AG04450 (cell line): Measurements from ENCODE around the gene CACNB2. TPM values are rescaled to one million over a fixed set of nuclear protein-coding genes. Genes with fewer than 3 reads are reported as not detected.

Source experiments
- CTCF ChIA-PET: fragments of 300-600, 350-600 bp; formaldehyde crosslinking; extraction: SDS; loops from one replicate; lab custom pipeline; 2022; ENCODE audit warnings: antibody characterized with exemption, inconsistent platforms; lab: Charles Lee
- POLR2A ChIA-PET: fragments of 350-600 bp; formaldehyde crosslinking; extraction: SDS; loops from one replicate; lab custom pipeline; 2021; ENCODE audit warnings: antibody characterized with exemption, inconsistent platforms; lab: Yijun Ruan, JAX
- DNase-seq: peaks from one replicate; pipeline ENCODE4 v3.0.0-alpha.2; 2011; ENCODE audit warnings: low read depth, low spot score
- H3K27ac ChIP-seq: one replicate; pipeline ENCODE4 v1.5.1; 2012; ENCODE audit warnings: low read depth, low read length, control low read depth
- H3K27me3 ChIP-seq: one replicate; pipeline ENCODE4 v1.6.0; 2012; ENCODE audit warnings: low read length; ENCODE audit not compliant: control insufficient read depth, insufficient read depth
- H3K4me3 ChIP-seq: 2 replicates; pipeline ENCODE4 v1.5.1; 2011; ENCODE audit warnings: mild to moderate bottlenecking, low read depth, low read length, control low read depth
- H3K9me3 ChIP-seq: 2 replicates; pipeline ENCODE4 v1.5.1; 2012; ENCODE audit warnings: low read length; ENCODE audit not compliant: control insufficient read depth, insufficient read depth
- CTCF ChIP-seq: IDR thresholded peaks from 2 replicates; pipeline ENCODE4 v1.5.1; 2011; ENCODE audit warnings: low read depth, low read length, control low read depth, inconsistent platforms
- polyA plus RNA-seq: library from polyadenylated mRNA; depleted of rRNA; stranded (reverse); fragments of >200 nt; gene quantifications from 2 replicates; pipeline ENCODE4 v1.2.3, GENCODE V29; 2011

CACNB2 gene
- polyA plus RNA-seq, 1 experiment, result 0.76 TPM

- Histone ChIP-seq H3K9me3 (no peaks in the 10 kb centered on the region), H3K27ac (no peak overlapping the region), H3K27me3 (no peaks in the 10 kb centered on the region), H3K4me3 (no peak overlapping the region)
- CTCF ChIA-PET, result interaction anchor here (1.7 kb wide), 1 partner anchor 251 kb away, joined by 6 read pairs; no protein-coding TSS in a partner anchor
- no peak for TF ChIP-seq CTCF
- DNase-seq, result no peak
- POLR2A ChIA-PET, result no interaction called here
These were observed 40.8 kb upstream of the CACNB2 start for GRCh38 chr10:18099415-18099814.

GRCh38 chr10:18100669-18101068, 39.6 kb upstream of the CACNB2 start:
- CTCF ChIA-PET, result no interaction called here
- no peak for TF ChIP-seq CTCF
- H3K4me3 ChIP-seq, result no peak overlapping the region
- H3K9me3 ChIP-seq, result no peaks in the 10 kb centered on the region
- POLR2A ChIA-PET, result no interaction called here
- DNase-seq, result no peak
- H3K27me3 ChIP-seq, result no peaks in the 10 kb centered on the region
- no peak overlapping the region for H3K27ac ChIP-seq

- ChIA-PET POLR2A (no interaction called here), CTCF (interaction anchor here (1.0 to 1.6 kb wide), 2 partner anchors 12 to 23 kb away, joined by 3 to 4 read pairs; no protein-coding TSS in a partner anchor)
- Histone ChIP-seq H3K27ac (no peak overlapping the region), H3K9me3 (no peaks in the 10 kb centered on the region), H3K4me3 (no peak overlapping the region), H3K27me3 (no peaks in the 10 kb centered on the region)
- TF ChIP-seq CTCF, result no peak
- no peak for DNase-seq
These were observed 37.8 kb upstream of the CACNB2 start for GRCh38 chr10:18102404-18102803.

GRCh38 chr10:18104223-18104872, 35.9 kb upstream of the CACNB2 start:
- POLR2A ChIA-PET, result no interaction called here
- Histone ChIP-seq H3K4me3 (no peak overlapping the region), H3K9me3 (no peaks in the 10 kb centered on the region), H3K27me3 (peaks cover 6% of the 10 kb centered on the region), H3K27ac (no peak overlapping the region)
- CTCF ChIA-PET, result interaction anchor here (1.0 to 3.1 kb wide), 16 partner anchors 12 to 257 kb away, joined by 3 to 18 read pairs (median 6); no protein-coding TSS in a partner anchor
- TF ChIP-seq CTCF, result peak; percentile 75
- DNase-seq, result no peak

- POLR2A ChIA-PET, result no interaction called here
- no peak for TF ChIP-seq CTCF
- DNase-seq, result no peak
- CTCF ChIA-PET, result no interaction called here
- no peak overlapping the region for H3K27ac ChIP-seq
- H3K27me3 ChIP-seq, result peaks cover 14% of the 10 kb centered on the region
- no peak overlapping the region for H3K4me3 ChIP-seq
- no peaks in the 10 kb centered on the region for H3K9me3 ChIP-seq
These were observed 30.8 kb upstream of the CACNB2 start for GRCh38 chr10:18109341-18109870.
